ENCODE results near the gene RASGRF2. TPM values are rescaled to one million over a fixed set of nuclear protein-coding genes. Genes with fewer than 3 reads are reported as not detected.

Gene RASGRF2
- total and polyA plus RNA-seq, 2 of the 13 experiments (the other 11 are each of a cell fraction or from before 2014, with no cell fraction given): 23.6 to 29.0 TPM

DNA sequence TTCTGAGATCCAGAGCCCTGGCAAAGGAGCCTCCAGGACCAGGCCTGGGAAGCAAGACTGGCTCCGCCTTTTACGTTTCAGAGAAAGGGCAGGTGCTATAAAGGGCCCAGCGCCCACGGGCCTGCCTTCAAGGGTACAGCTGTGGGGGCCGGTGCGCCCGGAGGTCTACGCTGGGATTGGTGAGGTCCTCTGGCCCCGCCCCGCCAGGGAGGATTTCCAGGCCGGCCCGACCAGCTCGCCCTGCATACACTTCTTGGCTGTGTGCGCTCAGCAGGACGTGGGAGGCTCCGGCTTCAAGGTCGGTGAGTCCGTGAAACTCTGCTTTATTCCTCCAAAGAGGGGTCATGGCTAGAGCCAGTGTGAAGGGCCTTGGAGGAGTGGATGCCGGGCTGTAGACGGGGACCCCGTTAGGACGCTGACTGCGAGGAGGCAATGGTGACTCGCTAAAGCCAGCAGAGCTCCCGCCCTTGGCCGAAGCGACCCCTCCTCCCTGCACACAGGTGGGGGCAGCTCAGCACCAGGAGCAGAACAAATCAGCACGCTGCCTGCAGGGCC is 273.0 kb downstream of the RASGRF2 start, which contains the start of gene CKMT2 (continued):
- no peak for TF ChIP-seq PHF20 (CRISPR knock-in tag; IDR thresholded peaks at IDR 0.05)
- no peak for TF ChIP-seq ZNF652 (CRISPR knock-in tag; IDR thresholded peaks at IDR 0.05; ENCODE audit: borderline replicate concordance, low read depth)
- no peak for TF ChIP-seq CEBPG (CRISPR knock-in tag; IDR thresholded peaks at IDR 0.05)
- TF ChIP-seq, protein P1, sequence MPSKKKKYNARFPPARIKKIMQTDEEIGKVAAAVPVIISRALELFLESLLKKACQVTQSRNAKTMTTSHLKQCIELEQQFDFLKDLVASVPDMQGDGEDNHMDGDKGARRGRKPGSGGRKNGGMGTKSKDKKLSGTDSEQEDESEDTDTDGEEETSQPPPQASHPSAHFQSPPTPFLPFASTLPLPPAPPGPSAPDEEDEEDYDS (CRISPR knock-in tag; IDR thresholded peaks at IDR 0.05): peak; percentile 85
- no peak for TF ChIP-seq KLF6 (CRISPR knock-in tag; IDR thresholded peaks at IDR 0.05)
- no peak for TF ChIP-seq JUN (CRISPR knock-in tag; IDR thresholded peaks at IDR 0.05)
- TF ChIP-seq, protein P2, sequence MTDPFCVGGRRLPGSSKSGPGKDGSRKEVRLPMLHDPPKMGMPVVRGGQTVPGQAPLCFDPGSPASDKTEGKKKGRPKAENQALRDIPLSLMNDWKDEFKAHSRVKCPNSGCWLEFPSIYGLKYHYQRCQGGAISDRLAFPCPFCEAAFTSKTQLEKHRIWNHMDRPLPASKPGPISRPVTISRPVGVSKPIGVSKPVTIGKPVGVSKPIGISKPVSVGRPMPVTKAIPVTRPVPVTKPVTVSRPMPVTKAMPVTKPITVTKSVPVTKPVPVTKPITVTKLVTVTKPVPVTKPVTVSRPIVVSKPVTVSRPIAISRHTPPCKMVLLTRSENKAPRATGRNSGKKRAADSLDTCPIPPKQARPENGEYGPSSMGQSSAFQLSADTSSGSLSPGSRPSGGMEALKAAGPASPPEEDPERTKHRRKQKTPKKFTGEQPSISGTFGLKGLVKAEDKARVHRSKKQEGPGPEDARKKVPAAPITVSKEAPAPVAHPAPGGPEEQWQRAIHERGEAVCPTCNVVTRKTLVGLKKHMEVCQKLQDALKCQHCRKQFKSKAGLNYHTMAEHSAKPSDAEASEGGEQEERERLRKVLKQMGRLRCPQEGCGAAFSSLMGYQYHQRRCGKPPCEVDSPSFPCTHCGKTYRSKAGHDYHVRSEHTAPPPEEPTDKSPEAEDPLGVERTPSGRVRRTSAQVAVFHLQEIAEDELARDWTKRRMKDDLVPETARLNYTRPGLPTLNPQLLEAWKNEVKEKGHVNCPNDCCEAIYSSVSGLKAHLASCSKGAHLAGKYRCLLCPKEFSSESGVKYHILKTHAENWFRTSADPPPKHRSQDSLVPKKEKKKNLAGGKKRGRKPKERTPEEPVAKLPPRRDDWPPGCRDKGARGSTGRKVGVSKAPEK (CRISPR knock-in tag; IDR thresholded peaks at IDR 0.05; ENCODE audit: borderline replicate concordance): no peak
- TF ChIP-seq, protein P3, sequence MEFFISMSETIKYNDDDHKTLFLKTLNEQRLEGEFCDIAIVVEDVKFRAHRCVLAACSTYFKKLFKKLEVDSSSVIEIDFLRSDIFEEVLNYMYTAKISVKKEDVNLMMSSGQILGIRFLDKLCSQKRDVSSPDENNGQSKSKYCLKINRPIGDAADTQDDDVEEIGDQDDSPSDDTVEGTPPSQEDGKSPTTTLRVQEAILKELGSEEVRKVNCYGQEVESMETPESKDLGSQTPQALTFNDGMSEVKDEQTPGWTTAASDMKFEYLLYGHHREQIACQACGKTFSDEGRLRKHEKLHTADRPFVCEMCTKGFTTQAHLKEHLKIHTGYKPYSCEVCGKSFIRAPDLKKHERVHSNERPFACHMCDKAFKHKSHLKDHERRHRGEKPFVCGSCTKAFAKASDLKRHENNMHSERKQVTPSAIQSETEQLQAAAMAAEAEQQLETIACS (CRISPR knock-in tag; IDR thresholded peaks at IDR 0.05): no peak
- peak; percentile 19; the same call in 1 of the 2 replicates for TF ChIP-seq GABPB1 (CRISPR knock-in tag; IDR thresholded peaks at IDR 0.05)
- TF ChIP-seq TOE1 (CRISPR knock-in tag; IDR thresholded peaks at IDR 0.05): no peak
- no peak for TF ChIP-seq U2AF1 (optimal IDR thresholded peaks at IDR 0.05; ENCODE audit: low read depth, low read length)
- no peak for TF ChIP-seq HCFC1 (IDR thresholded peaks at IDR 0.05; ENCODE audit: low read depth, low read length)
- no peak for TF ChIP-seq ZNF34 (CRISPR knock-in tag; IDR thresholded peaks at IDR 0.05; ENCODE audit: borderline replicate concordance)
- no peak for TF ChIP-seq ZNF746 (CRISPR knock-in tag; IDR thresholded peaks at IDR 0.05)
- TF ChIP-seq ZNF564 (CRISPR knock-in tag; IDR thresholded peaks at IDR 0.05): no peak
- TF ChIP-seq FOXA1 (IDR thresholded peaks at IDR 0.05): no peak
- TF ChIP-seq FOXA1 (CRISPR knock-in tag; IDR thresholded peaks at IDR 0.05): no peak
- TF ChIP-seq HNRNPUL1 (IDR thresholded peaks at IDR 0.05; ENCODE audit: low read depth, low read length): no peak
- TF ChIP-seq, protein P4, sequence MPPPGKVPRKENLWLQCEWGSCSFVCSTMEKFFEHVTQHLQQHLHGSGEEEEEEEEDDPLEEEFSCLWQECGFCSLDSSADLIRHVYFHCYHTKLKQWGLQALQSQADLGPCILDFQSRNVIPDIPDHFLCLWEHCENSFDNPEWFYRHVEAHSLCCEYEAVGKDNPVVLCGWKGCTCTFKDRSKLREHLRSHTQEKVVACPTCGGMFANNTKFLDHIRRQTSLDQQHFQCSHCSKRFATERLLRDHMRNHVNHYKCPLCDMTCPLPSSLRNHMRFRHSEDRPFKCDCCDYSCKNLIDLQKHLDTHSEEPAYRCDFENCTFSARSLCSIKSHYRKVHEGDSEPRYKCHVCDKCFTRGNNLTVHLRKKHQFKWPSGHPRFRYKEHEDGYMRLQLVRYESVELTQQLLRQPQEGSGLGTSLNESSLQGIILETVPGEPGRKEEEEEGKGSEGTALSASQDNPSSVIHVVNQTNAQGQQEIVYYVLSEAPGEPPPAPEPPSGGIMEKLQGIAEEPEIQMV (CRISPR knock-in tag; IDR thresholded peaks at IDR 0.05; ENCODE audit: low read depth): 0 out of 2 replicates have a peak, but pooled peaks have one; percentile 48
- no peak for TF ChIP-seq SMAD9 (CRISPR knock-in tag; IDR thresholded peaks at IDR 0.05)
- TF ChIP-seq ZNF337 (CRISPR knock-in tag; IDR thresholded peaks at IDR 0.05; ENCODE audit: borderline replicate concordance, low read depth): 0 out of 2 replicates have a peak, but pooled peaks have one; percentile 59
- no peak for TF ChIP-seq ZNF530 (CRISPR knock-in tag; IDR thresholded peaks at IDR 0.05; ENCODE audit: low read depth)
- TF ChIP-seq ZBTB38 (CRISPR knock-in tag; IDR thresholded peaks at IDR 0.05): no peak

Measured in HepG2 (cell line).